Stromal cell of bone marrow (primary cell): ENCODE measurements around the gene PLAAT3.
"Not testable (repeated sequence)": the region's sequence is repeated elsewhere in the genome, so short reads cannot be mapped to it uniquely, and the experiment has no call there.

Experiments used
- DNase-seq: peaks from one replicate; pipeline ENCODE4 v3.0.0-alpha.2; 2012; ENCODE audit warnings: low read depth

Gene PLAAT3

GRCh38 chr11:63609536-63609935, 4.7 kb downstream of the PLAAT3 start:
- no peak for DNase-seq

- peak; percentile 44 for DNase-seq
Observed at GRCh38 chr11:63608353-63609345, 5.6 kb downstream of the PLAAT3 start.

GRCh38 chr11:63603180-63603518, 11.1 kb downstream of the PLAAT3 start:
- DNase-seq = no peak

DNA sequence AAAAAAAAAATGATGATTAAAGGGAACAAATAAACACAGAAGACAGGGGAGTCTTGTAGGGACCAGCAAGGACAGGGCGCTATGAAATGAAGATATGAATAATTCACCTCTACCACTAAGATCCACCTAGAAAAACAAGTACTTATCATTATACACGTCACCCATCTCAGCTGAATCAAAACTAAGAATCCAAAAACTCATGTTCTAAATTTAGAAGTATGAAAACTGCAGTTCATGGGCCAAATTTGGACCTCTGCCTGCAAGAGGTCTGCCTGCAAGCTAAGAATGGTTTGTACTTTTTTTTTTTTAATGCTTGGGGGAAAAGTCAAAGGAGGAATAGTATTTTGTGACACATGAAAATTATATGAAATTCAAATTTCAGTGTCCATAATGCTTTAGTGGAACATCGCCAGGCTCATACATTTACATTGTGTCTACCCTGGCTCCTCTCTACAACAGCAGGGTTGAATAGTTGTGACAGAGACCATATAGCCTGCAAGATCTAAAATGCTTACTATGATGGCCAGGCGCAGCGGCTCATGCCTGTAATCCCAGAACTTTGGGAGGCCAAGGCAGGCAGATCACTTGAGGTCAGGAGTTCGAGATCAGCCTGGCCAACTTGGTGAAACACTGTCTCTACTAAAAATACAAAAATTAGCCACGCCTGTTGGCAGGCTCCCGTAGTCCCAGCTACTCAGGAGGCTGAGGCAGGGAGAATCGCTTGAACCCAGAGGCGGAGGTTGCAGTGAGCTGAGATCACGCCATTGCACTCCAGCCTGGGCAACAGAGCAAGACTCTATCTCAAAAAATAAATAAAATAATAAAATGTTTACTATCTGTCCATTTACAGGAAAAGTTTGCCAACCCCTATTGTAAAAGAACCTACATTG, 11.7 kb downstream of the PLAAT3 start:
- peak; percentile 69 for DNase-seq

- DNase-seq = peak; percentile 63
Observed at GRCh38 chr11:63599211-63600122, 14.8 kb downstream of the PLAAT3 start.

DNA sequence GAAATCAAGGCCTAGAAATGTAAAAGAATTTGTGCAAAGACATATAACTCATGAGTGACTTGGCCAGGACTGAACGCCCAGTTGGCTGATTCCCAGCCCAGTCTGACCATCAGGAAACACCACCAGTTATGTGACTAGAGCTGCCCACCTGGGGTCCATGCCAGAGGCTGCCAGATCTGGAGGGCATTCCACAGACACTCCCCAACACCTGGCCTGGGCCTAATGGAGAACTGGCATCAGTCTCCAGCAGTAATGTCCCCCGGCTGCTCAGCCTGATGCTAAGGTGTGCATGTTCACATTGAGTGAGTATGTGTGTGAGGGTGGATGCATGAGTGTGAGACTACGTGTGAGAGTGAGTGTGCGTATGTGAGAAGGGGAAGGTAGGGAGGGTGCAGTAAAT, 15.7 kb downstream of the PLAAT3 start:
- DNase-seq = no peak

- no peak for DNase-seq
Observed at GRCh38 chr11:63595296-63595695, 18.9 kb downstream of the PLAAT3 start.

GRCh38 chr11:63592975-63593395, 21.2 kb downstream of the PLAAT3 start:
- no peak for DNase-seq

DNA sequence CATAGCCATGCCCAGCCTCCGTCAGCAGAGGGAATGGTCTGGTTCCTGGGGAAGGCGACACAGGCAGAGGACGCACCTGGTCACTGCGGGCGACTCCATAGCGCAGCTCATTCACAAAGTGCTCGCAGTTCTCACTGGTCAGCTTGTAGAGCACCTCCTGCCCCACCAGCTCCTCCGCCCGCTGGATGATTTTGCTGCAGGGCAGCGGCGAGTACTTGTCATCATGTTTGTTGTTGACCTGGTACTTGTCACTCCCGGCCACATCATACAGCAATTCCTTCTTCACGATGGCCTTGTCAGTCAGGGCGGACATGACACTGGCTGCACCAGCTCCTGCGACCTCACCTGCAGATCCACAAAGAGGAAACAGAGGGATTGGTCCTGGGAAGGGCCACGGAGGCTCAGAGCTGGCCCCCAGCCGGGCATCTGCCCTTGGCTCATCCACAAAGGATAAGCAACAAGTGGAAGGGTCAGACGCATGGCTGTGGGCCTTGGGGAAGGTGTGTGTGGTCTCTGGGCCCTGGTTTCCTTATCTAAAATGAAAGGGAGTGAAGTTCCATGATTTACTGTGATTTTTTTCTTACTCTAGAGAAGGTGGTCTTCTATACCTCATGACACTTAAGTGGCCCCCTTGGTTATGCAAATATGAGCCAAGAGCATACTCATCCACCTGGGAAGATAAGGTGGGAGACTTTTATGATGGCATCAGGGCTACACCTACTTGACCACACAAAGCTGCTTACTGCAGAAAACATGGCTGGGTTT, 24.0 kb downstream of the PLAAT3 start:
- no peak for DNase-seq

DNA sequence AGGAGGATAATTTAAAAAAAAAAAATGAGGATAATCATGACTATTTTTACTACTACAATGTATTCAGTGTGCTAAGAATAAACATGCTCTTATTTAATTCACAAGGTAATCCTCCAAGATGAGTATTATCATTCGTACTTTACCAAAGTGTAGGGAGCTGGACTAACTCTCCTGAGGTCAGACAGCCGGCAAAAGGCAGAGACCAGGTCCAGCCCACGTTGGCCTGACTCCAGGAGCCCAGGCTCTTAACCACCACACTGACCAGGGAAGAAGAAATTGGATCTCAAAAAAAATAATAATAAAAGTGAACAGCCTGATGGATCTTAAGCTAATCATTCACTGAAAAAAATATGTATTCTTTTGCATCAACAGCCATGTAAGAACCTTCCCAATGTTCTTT, 25.2 kb downstream of the PLAAT3 start:
- DNase-seq = no peak

DNA sequence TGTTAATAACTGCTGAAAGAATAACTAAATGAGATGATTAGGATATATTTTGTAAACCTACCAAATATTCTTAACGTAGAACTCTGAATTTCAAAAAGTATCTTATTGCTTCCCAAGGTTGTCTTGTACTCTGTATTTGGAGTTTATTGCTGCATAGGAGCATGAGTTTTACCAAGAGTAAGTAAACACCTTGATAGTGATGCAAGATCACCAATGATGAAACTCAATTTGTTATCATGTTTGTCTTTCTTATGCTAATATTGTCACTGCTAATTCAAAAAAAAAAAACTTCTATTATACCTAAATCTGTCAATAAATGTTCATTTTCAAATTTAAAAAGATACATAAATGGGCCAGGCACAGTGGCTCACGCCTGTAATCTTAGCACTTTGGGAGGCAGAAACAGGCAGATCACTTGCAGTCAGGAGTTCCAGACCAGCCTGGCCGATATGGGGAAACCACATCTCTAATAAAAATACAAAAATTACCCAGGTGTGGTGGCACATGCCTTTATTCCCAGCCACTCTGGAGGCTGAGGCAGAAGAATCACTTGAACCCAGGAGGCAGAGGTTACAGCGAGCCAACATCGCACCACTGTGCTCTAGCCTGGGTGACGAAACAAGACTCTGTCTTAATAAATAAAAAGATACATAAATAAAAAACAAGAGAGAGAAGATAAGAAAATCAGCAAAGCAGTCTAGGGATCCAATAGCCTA, 27.6 kb downstream of the PLAAT3 start:
- DNase-seq = no peak

- DNase-seq = no peak
Observed at GRCh38 chr11:63583357-63583677, 30.9 kb downstream of the PLAAT3 start.

GRCh38 chr11:63581224-63581623, 33.0 kb downstream of the PLAAT3 start:
- DNase-seq = not testable (repeated sequence)

- not testable (repeated sequence) for DNase-seq
Observed at GRCh38 chr11:63578882-63579281, 35.4 kb downstream of the PLAAT3 start.

GRCh38 chr11:63574856-63575602, 39.2 kb downstream of the PLAAT3 start:
- DNase-seq = peak; percentile 17

DNA sequence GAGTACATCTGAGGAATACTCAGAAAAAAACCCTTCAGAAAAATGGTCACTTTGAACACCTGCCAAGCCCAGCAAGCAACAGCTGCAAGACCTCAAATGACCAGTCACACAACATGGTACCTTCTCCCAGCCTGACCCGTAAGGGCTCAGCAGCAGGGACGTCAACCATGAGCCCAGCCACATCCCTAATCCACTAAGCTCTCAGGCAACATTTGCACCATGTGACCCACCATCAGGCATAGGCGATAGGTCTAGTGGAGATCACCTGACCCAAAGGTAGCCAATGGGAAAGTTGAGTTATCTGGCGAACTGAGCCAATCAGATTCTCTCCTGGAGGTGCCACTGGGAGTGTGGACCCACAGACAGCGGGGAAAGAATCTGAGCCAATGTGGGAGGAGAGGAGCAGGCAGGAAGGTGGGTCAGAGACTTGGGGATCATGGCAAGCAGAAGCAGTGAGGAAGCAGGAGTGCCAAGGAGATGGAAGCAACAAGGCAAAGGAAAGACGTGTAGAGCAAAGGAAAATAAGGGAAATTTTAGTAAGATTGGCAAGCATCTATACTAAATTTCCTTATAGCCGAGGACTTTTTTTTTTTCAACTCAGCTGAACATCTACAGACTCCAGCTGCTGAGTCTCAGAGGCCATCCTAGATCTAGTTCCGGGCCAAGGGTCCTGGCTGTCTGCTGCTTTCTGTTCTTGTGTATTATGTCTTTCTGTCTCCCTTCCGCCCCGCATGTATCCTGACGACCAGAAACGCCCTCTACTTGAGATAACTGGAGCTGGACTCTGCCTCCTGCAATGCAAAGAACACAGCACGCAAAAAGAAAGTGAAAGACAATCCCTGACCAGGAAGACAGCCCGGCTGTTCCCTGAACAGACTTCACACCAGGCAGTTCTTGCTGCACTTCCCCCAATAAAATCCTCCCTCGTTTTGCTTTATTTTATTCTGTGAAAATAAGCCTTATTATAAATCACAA, 40.1 kb downstream of the PLAAT3 start:
- DNase-seq = peak; percentile 65

GRCh38 chr11:63572026-63572688, 42.1 kb downstream of the PLAAT3 start:
- DNase-seq = no peak

DNA sequence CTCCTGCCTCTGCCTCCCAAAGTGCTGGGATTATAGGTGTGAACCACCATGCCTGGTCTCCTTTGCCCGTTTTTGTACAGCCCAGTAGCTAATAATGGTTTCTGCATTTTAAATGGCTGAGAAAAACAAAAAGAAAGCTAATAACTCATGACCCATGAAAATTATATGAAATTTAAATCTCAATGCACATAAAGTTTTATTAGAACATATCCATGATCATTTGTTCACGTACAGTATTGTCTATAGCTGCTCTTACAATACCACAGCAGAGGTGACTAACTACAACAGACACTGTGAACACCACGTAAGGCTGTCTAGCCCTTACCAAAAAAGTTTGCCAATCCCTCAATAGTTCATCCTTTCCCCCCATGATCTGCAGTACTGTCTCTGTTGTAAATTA, 44.7 kb downstream of the PLAAT3 start:
- DNase-seq = no peak
